HG02970 (cell line): ENCODE measurements around the gene IGSF11.
"Not testable (repeated sequence)": the region's sequence is repeated elsewhere in the genome, so short reads cannot be mapped to it uniquely, and the experiment has no call there.

ENCODE experiments used
- ATAC-seq: cut with Tn5 transposase; IDR thresholded peaks from one replicate; pipeline ENCODE4 v1.9.1; 2021; ENCODE audit warnings: mild to moderate bottlenecking, moderate library complexity, moderate number of reproducible peaks; ENCODE audit not compliant: unreplicated experiment, low FRiP score

Gene IGSF11

GRCh38 chr3:118990823-118991560 lies 43.7 kb downstream of the IGSF11 start:
- no peak for ATAC-seq

GRCh38 chr3:118988198-118989130 lies 46.2 kb downstream of the IGSF11 start:
- no peak for ATAC-seq

- no peak for ATAC-seq
These were observed 47.2 kb downstream of the IGSF11 start for GRCh38 chr3:118987477-118987876.

- ATAC-seq, result no peak
These were observed 47.9 kb downstream of the IGSF11 start for GRCh38 chr3:118986734-118987133.

- ATAC-seq, result no peak
These were observed 49.9 kb downstream of the IGSF11 start for GRCh38 chr3:118984699-118985098.

GRCh38 chr3:118981494-118982134 lies 53.0 kb downstream of the IGSF11 start:
- ATAC-seq, result no peak

- ATAC-seq, result no peak
These were observed 53.8 kb downstream of the IGSF11 start for GRCh38 chr3:118980832-118981231.

- ATAC-seq, result no peak
These were observed 56.3 kb downstream of the IGSF11 start for GRCh38 chr3:118978393-118978758.

- ATAC-seq, result no peak
These were observed 56.8 kb downstream of the IGSF11 start for GRCh38 chr3:118977671-118978392.

- no peak for ATAC-seq
These were observed 57.5 kb downstream of the IGSF11 start for GRCh38 chr3:118977118-118977517.

- ATAC-seq, result not testable (repeated sequence)
These were observed 59.2 kb downstream of the IGSF11 start for GRCh38 chr3:118975476-118975875.

- ATAC-seq, result no peak
These were observed 60.1 kb downstream of the IGSF11 start for GRCh38 chr3:118974356-118975097.

GRCh38 chr3:118973050-118973449 lies 61.6 kb downstream of the IGSF11 start:
- no peak for ATAC-seq

- ATAC-seq, result no peak
These were observed 63.8 kb downstream of the IGSF11 start for GRCh38 chr3:118970819-118971218.

GRCh38 chr3:118968640-118969039 lies 66.0 kb downstream of the IGSF11 start:
- no peak for ATAC-seq

GRCh38 chr3:118968111-118968510 lies 66.5 kb downstream of the IGSF11 start:
- ATAC-seq, result no peak

GRCh38 chr3:118966700-118967099 lies 67.9 kb downstream of the IGSF11 start:
- ATAC-seq, result no peak

GRCh38 chr3:118963711-118964110 lies 70.9 kb downstream of the IGSF11 start:
- no peak for ATAC-seq

GRCh38 chr3:118960876-118961450 lies 73.7 kb downstream of the IGSF11 start:
- no peak for ATAC-seq
